Mesodermal cell (in vitro differentiated cells): ENCODE results near the gene MRPS33. TPM values are rescaled to one million over a fixed set of nuclear protein-coding genes. Genes with fewer than 3 reads are reported as not detected.

Experiments used
- H3K27ac ChIP-seq: 2 replicates; pipeline ENCODE4 v1.7.0; 2013; ENCODE audit warnings: mild to moderate bottlenecking, low read depth, low read length, moderate library complexity; ENCODE audit not compliant: severe bottlenecking
- H3K36me3 ChIP-seq: 2 replicates; pipeline ENCODE4 v1.7.1; 2013; ENCODE audit warnings: mild to moderate bottlenecking, low read length, moderate library complexity; ENCODE audit not compliant: control insufficient read depth, insufficient read depth
- H3K4me1 ChIP-seq: one replicate; pipeline ENCODE4 v1.7.1; 2013; ENCODE audit warnings: mild to moderate bottlenecking, low read length; ENCODE audit not compliant: insufficient read depth, control insufficient read depth, poor library complexity, severe bottlenecking
- H3K4me3 ChIP-seq: 2 replicates; pipeline ENCODE4 v1.7.0; 2013; ENCODE audit warnings: low read length, control low read depth, mild to moderate bottlenecking; ENCODE audit not compliant: insufficient read depth, poor library complexity, severe bottlenecking; ENCODE audit errors: extremely low read depth
- H3K9me3 ChIP-seq: 2 replicates; pipeline ENCODE4 v1.7.1; 2013; ENCODE audit warnings: mild to moderate bottlenecking, low read length, moderate library complexity; ENCODE audit not compliant: control insufficient read depth
- WGBS, 2 experiments: methylation state at CpG; one replicate each; pipeline ENCODE4 v1.1.5; 2013; ENCODE audit warnings: missing lambda C conversion rate in 2 of 2; ENCODE audit not compliant: insufficient coverage in 2 of 2; 5-methylcytosine and 5-hydroxymethylcytosine counted together
- polyA plus RNA-seq, 2 experiments: library from polyadenylated mRNA; stranded (reverse); fragments of 50-300 nt; gene quantifications; one replicate each; pipeline ENCODE4 v1.2.3, GENCODE V29; 2013

The MRPS33 gene
- 39.7 TPM for polyA plus RNA-seq (2013, experiment 1 of 2)
- polyA plus RNA-seq (2013, experiment 2 of 2): 48.2 TPM

DNA sequence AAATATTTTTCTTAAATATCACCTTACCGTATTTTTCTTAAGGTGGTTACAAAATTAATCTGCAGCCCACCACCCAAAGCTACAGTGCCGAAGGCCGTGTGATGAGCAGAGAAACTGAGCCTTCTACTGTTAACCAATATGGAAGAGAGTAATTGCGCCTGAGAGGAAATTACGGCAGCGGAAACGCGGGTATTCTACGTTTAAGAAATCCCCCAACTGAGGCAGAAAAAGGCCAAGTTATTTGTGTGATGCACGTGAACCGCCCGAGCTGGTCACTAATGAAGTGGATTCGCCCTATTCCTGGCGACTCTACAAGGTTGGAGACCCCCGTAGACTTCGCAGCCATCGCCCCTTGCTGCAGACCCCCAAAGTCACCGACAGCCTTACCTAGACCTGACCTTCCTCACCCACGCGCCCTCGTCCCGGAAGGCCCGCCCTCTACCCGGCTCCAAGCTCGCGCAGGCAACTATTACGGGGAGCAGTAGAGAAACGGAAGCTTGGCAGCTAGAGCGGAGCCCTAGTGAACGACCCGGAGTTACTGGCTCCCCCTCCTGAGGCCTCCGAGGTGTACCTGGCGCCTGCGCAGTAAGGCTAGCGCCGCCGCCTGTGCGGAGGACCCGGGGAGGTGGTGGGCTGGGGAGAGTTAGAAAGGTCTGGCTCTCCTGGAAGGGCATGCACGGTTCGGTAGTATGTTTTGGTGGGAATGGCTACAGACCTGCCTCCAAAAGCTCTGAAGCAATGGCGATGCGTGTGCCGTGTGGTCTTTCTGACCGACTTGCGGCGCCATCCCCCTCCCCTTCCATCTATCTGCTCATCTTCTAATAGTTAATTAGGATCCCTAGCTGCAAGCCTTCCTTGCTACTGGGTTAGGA is at the start of gene MRPS33:
TSS of gene MRPS33 (minus strand) at position 429 of the 872 bp plus-strand sequence. CDS start 4,319 bp downstream, outside the sequence.
- 0 to 1% methylated on average over 31 to 40 of the region's 47 CpGs for WGBS, 2 experiments

DNA sequence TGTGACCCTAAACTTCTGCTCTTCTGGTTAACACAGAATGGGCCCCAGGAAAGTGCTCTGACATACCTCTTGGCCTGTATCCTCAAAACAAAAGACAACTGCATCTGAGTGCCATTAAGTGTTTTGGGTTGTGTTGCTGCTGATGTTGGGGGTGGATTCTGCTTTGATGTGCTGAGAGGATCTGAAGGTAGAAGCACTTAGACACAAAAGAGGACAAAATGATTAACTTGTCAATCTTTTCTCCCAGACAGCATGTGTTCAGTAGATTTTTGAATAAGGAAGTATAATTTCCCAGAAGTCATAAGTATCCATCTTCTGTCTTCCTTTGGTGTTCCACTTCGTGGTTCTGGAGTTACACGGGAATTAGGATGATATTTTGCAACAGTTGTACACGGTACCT is 43.0 kb upstream of the MRPS33 start:
- Histone ChIP-seq H3K27ac (no peak overlapping the region), H3K4me3 (no peak overlapping the region)
- 90 to 100% methylated on average over 2 to 3 of the region's 3 CpGs for WGBS, 2 experiments

More for the DNA sequence above, at the start of gene MRPS33:
- Histone ChIP-seq H3K36me3 (no peaks in the 10 kb centered on the region), H3K27ac (peak within 1 kb of the TSS; percentile 88), H3K9me3 (peaks cover 5% of the 10 kb centered on the region), H3K4me1 (peaks cover 12% of the 10 kb centered on the region), H3K4me3 (peak within 1 kb of the TSS; percentile 66)

DNA sequence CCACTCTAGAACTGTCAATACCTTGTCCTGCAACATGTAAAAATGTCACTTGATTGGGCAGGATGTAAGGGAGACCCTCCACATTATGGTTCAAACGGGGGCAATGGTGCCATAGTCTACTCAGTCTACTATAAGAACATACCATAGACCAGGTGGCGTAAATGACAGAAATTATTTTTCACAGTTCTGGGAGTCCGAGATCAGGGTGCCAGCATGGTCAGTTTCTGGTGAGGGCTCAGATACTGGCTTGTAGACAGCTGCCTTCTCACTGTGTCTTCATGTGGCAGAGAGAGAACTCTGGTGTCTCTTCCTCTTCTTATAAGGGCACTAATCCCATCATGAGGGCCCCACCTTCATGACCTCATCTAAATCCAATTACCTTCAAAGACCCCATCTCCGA is 40.4 kb upstream of the MRPS33 start:
- H3K4me3 ChIP-seq: no peak overlapping the region
- H3K27ac ChIP-seq: no peak overlapping the region
- no peaks in the 10 kb centered on the region for H3K36me3 ChIP-seq
- 78 to 95% methylated on average over 3 of the region's 4 CpGs for WGBS, 2 experiments
- H3K4me1 ChIP-seq: no peaks in the 10 kb centered on the region
- peaks cover 7% of the 10 kb centered on the region for H3K9me3 ChIP-seq

More for the DNA sequence above, 43.0 kb upstream of the MRPS33 start:
- H3K4me1 ChIP-seq: no peaks in the 10 kb centered on the region
- H3K36me3 ChIP-seq: no peaks in the 10 kb centered on the region
- H3K9me3 ChIP-seq: peaks cover 7% of the 10 kb centered on the region

DNA sequence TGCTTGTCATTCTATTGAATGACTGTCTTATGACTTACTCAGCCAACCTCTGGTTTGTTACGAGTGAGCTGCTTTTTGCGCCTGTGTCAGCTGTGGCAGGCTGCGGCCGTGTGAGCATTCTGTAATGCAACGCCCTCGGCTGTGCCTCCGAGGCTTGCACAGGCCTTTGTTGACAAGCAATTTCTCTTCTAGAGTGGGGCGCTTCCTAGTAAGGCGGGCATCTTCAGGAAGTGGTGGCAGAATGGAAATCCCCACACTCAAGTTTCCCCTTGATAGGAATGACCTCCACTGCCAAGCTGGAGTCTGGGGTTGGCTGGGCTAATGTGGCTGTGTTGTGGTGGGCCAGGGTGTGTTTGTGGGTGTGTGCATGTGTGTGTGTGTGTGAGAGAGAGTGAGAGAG is 38.9 kb upstream of the MRPS33 start:
- peaks cover 7% of the 10 kb centered on the region for H3K9me3 ChIP-seq
- WGBS, 2 experiments: 87 to 92% methylated on average over 6 to 7 of the region's 9 CpGs
- H3K36me3 ChIP-seq: no peaks in the 10 kb centered on the region
- no peak overlapping the region for H3K4me3 ChIP-seq
- H3K4me1 ChIP-seq: no peaks in the 10 kb centered on the region
- no peak overlapping the region for H3K27ac ChIP-seq

DNA sequence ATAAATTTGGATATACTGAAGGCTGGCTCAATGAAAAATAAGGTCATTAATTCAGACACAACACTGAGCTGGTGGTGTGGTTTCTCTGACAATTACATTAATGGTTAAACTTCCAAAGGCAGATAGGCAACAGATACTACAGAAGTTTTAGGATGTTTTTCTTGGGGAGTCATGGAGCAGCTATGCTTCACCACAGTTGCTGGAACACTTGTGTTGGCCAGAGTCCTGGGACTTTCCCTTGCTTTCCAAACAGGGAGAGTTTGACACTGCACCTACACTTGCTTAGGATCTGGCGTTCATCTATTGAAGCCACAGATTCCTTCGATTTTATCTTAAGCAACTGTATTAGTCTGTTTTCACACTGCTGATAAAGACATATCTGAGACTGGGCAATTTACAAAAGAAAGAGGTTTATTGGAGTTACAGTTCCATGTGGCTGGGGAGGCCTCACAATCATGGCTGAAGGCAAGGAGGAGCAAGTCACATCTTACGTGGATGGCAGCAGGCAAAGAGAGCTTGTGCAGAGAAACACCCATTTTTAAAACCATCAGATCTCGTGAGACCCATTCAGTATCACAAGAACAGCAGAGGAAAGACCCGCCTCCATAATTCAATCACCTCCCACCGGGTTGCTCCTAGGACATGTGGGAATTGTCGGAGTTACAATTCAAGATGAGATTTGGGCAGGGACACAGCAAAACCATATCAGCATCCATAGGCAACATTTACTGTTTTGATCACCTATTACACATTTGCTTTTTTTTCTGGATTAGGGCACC is 31.3 kb upstream of the MRPS33 start:
- 87 to 90% methylated on average over 2 to 3 of the region's 7 CpGs for WGBS, 2 experiments
- peak overlapping the region; percentile 58 for H3K27ac ChIP-seq
- H3K4me1 ChIP-seq: peaks cover 12% of the 10 kb centered on the region
- no peaks in the 10 kb centered on the region for H3K36me3 ChIP-seq
- H3K4me3 ChIP-seq: no peak overlapping the region
- H3K9me3 ChIP-seq: peaks cover 4% of the 10 kb centered on the region

DNA sequence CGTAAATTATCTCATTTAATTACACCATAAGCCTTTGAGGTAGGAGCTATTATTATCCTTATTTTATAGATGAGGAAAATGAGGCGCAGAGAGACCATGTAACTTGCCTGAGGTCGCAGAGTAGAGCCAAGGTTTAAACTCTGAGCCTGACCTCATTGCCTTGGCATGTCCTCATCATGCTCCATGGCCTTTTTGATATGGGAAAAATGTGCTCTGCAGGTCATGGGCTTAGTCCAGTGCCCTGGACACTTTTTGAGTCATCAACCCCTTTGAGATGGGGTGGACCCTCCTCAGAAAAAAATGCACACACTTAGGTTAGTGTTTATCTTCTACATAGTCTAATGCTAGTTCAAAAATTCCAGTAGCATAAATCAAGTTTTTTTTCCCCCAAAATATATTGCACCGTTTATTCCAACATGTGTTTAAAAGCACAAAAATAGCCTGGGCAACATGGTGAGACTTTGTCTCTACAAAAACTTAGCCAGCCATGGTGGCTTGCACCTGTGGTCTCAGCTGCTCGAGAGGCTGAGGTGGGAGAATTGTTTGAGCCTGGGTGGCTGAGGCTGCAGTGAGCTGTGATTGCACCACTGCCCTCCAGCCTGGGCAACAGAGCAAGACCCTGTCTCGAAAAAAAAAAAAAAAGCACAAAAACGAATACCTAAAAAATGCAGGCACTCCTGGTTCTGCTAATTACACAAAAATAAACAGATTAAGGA is 30.5 kb upstream of the MRPS33 start:
- Histone ChIP-seq H3K4me1 (peaks cover 12% of the 10 kb centered on the region), H3K9me3 (peaks cover 4% of the 10 kb centered on the region), H3K27ac (peak overlapping the region; percentile 58), H3K4me3 (no peak overlapping the region), H3K36me3 (no peaks in the 10 kb centered on the region)
- 36 to 50% methylated on average over 2 to 3 of the region's 7 CpGs for WGBS, 2 experiments

DNA sequence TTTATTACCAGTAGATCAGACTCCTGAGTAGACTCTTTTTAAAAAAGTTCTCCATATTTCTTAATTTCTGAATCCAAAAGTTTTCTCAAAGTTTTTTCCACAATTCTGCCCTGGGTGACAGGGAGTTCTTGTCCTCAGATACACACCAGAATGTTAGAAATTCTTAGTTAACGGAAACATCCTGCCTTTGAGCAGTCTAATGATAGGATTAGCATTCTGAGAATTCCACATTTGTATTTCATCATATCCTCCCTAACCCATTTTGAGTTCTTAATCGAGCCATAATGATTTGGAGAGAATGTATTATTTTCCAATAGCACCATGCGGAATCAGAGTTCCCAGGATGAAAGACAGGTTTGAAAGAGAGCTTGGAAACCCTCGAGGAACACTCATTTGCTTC is 28.9 kb upstream of the MRPS33 start:
- WGBS, 2 experiments: 100% methylated on average over 1 to 2 of the region's 4 CpGs
- Histone ChIP-seq H3K4me3 (no peak overlapping the region), H3K4me1 (peaks cover 19% of the 10 kb centered on the region), H3K9me3 (peaks cover 4% of the 10 kb centered on the region), H3K36me3 (no peaks in the 10 kb centered on the region), H3K27ac (peak overlapping the region; percentile 17)

DNA sequence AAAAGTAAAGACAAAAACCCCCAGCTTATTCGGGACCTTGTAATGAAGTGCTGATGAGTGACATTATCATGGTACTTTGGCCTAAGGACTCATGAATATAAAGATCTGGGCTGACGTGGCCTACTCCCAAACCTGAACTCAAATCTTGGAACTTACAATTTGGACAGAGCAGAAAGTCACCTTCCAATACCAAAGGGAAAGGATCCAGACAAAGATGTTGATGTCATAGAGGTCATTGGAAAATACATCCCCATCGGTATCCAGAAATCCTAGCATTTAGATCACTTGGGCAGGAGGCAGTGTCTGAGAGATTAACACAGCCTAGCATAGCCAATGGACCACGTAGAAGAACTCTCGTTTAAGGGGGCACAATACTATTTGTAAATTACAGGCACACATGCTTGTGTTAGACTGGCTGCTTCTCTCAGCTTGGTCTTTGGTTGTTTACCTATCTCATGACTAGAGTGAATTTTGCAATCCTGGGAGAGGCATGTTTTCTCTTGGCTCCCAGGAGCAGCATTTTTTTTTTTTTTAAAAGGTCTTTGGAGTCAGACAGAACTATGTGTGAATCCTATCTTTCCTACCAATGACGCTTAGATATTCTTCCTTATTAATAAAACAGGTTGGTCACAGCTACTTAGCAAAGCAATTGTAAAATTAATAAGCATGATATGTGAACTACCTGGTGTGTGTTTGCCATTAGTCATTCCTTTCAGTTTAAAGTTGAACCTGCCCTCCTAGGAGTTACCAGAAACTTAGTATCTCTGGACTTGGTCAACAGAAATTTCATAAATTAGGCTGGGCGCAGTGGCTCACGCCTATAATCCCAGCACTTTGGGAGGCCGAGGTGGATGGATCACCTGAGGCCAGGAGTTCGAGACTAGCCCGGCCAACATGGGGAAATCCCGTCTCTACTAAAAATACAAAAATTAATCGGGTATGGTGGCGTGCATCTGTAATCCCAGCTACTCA is 27.8 kb upstream of the MRPS33 start:
- Histone ChIP-seq H3K36me3 (no peaks in the 10 kb centered on the region), H3K4me1 (peaks cover 19% of the 10 kb centered on the region), H3K9me3 (peaks cover 4% of the 10 kb centered on the region), H3K27ac (no peak overlapping the region), H3K4me3 (no peak overlapping the region)
- WGBS, 2 experiments: 95% methylated on average over 9 to 11 of the region's 14 CpGs

DNA sequence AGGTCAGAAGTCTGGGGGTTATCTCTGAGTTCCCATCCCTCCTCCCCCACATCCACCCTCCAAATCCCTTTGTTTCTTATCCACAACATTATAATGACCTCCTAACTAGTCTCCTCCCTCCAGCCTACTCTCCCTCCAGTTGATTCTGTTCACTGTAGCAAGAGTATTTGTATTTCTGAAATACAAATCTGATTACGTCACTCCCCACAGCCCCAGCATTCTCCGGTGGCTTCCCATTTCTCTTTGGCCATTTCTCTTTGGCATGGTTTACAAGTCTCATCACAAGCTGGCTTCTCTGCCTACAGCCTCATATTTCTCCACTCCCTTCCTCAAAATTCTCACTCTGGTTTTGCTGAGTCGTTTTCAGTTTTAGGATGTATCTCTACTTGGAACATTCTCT is 24.6 kb upstream of the MRPS33 start:
- Histone ChIP-seq H3K9me3 (no peaks in the 10 kb centered on the region), H3K4me1 (peaks cover 12% of the 10 kb centered on the region), H3K36me3 (no peaks in the 10 kb centered on the region), H3K4me3 (no peak overlapping the region), H3K27ac (no peak overlapping the region)
- 76 to 89% methylated on average over 3 of the region's 3 CpGs for WGBS, 2 experiments
